ENCODE results near the gene GOT2.

- TF ChIP-seq POLR2A (IDR thresholded peaks at IDR 0.05; ENCODE audit: low read depth, low read length), result no peak
- TF ChIP-seq TAF1 (IDR thresholded peaks at IDR 0.05; ENCODE audit: borderline replicate concordance, low read depth, low read length), result no peak
Measured at GRCh38 chr16:58699151-58699550, 35.0 kb downstream of the GOT2 start.

Data from GM12892 (cell line).